T-cell (primary cell): ENCODE measurements around the gene EIF4H. TPM values are rescaled to one million over a fixed set of nuclear protein-coding genes. Genes with fewer than 3 reads are reported as not detected.

Source experiments
- ATAC-seq, 4 experiments: fragments of 200-7000 bp in 3 of 4; fragments of 150-1000 bp in 1 of 4; cut with Tn5 transposase; replicated peaks in 1 of 4; 1 replicate in 3 of 4; 2 replicates in 1 of 4; pipeline ENCODE4 v1.10.0; 2021; ENCODE audit warnings: moderate library complexity in 3 of 4, mild to moderate bottlenecking in 2 of 4, moderate number of reproducible peaks in 1 of 4
- CTCF ChIA-PET, 2 donors: fragments of 300-600 bp; sonication (Branson Sonifier 250); formaldehyde crosslinking; loops; one replicate each; lab custom pipeline; 2022; ENCODE audit warnings: antibody characterized with exemption in 2 of 2; lab: Charles Lee
- POLR2A ChIA-PET, 2 donors: fragments of 300-600 bp; sonication (Branson Sonifier 250); formaldehyde crosslinking; loops; one replicate each; lab custom pipeline; 2022; ENCODE audit warnings: antibody characterized with exemption in 2 of 2; lab: Charles Lee
- DNase-seq, 35 experiments: peaks; one replicate each; pipeline versions ENCODE4 v3.0.0 to v3.0.0-alpha.2; 2013 to 2023
- H3K27ac ChIP-seq: one replicate; pipeline ENCODE4 v1.5.1; 2013; ENCODE audit warnings: low read length
- H3K27me3 ChIP-seq, 2 experiments: replicated peaks in 1 of 2; 1 replicate in 1 of 2; 2 replicates in 1 of 2; pipeline versions ENCODE4 v1.6.1 to v1.7.0; 2013; ENCODE audit warnings: low read length in 1 of 2, mixed read lengths in 1 of 2; ENCODE audit not compliant: control insufficient read depth in 2 of 2, insufficient read depth in 2 of 2; ENCODE audit errors: extremely low read depth in 1 of 2
- H3K36me3 ChIP-seq, 2 donors: 1 replicate in 1 of 2; 2 replicates in 1 of 2; pipeline versions ENCODE4 v1.6.1 to v1.7.0; 2013; ENCODE audit warnings: low read length in 1 of 2; ENCODE audit not compliant: control insufficient read depth in 2 of 2, insufficient read depth in 1 of 2; ENCODE audit errors: extremely low read depth in 1 of 2
- H3K4me1 ChIP-seq, 2 experiments: 1 replicate in 1 of 2; 2 replicates in 1 of 2; pipeline versions ENCODE4 v1.6.1 to v1.7.0; 2013; ENCODE audit warnings: low read length in 2 of 2, mixed read lengths in 1 of 2; ENCODE audit not compliant: insufficient read depth in 2 of 2, control insufficient read depth in 1 of 2; ENCODE audit errors: extremely low read depth in 1 of 2
- H3K4me3 ChIP-seq, 2 donors: 1 replicate in 1 of 2; 2 replicates in 1 of 2; pipeline versions ENCODE4 v1.5.1 to v1.7.0; 2013; ENCODE audit warnings: mild to moderate bottlenecking in 2 of 2, low read length in 1 of 2, moderate library complexity in 1 of 2; ENCODE audit not compliant: control insufficient read depth in 1 of 2; ENCODE audit errors: extremely low read depth in 1 of 2
- H3K9me3 ChIP-seq: 2 replicates; pipeline ENCODE4 v1.7.0; 2013
- H3K27ac Mint-ChIP-seq, 2 donors: one replicate each; pipeline ENCODE4 v1.8.0; 2020 to 2021; ENCODE audit warnings: mild to moderate bottlenecking in 2 of 2, mixed read lengths in 2 of 2
- H3K27me3 Mint-ChIP-seq, 2 donors: one replicate each; pipeline ENCODE4 v1.8.0; 2021 to 2022; ENCODE audit warnings: mixed read lengths in 2 of 2
- H3K36me3 Mint-ChIP-seq: one replicate; pipeline ENCODE4 v1.8.0; 2021; ENCODE audit warnings: mixed read lengths
- H3K4me1 Mint-ChIP-seq, 3 donors: one replicate each; pipeline ENCODE4 v1.8.0; 2020 to 2022; ENCODE audit warnings: mixed read lengths in 3 of 3, mild to moderate bottlenecking in 1 of 3
- H3K4me3 Mint-ChIP-seq, 3 donors: one replicate each; pipeline ENCODE4 v1.8.0; 2020 to 2022; ENCODE audit warnings: mild to moderate bottlenecking in 3 of 3, mixed read lengths in 3 of 3, moderate library complexity in 3 of 3
- H3K9me3 Mint-ChIP-seq, 3 donors: one replicate each; pipeline ENCODE4 v1.8.0; 2020 to 2022; ENCODE audit warnings: mixed read lengths in 3 of 3
- WGBS: methylation state at CpG from one replicate; pipeline ENCODE4 v1.1.5; 2013; ENCODE audit warnings: missing lambda C conversion rate; ENCODE audit not compliant: insufficient coverage; 5-methylcytosine and 5-hydroxymethylcytosine counted together
- total RNA-seq, 35 experiments: library from RNA in 6 of 35; stranded (reverse) in 6 of 35; fragments of 120-200 nt in 1 of 35; gene quantifications; one replicate each; pipeline versions ENCODE4 v1.2.1 to v1.2.4 and lab custom pipeline; 2013 to 2026

Gene EIF4H
- total RNA-seq, 5 donors from 2014 or later (not counting 1 experiment from before 2014, with no cell fraction given), result 174 to 258 (median 186) TPM

- no peaks in the 10 kb centered on the region for H3K9me3 ChIP-seq
- H3K27me3 ChIP-seq, result no peaks in the 10 kb centered on the region
- peak; percentile 50 to 59 (median 55) for ATAC-seq
- H3K9me3 Mint-ChIP-seq, result no peaks in the 10 kb centered on the region
- no peaks in the 10 kb centered on the region for H3K27me3 Mint-ChIP-seq
- POLR2A ChIA-PET, result interaction anchor here in 1 of 2 donors (0.6 kb wide), 1 partner anchor 9 kb away, joined by 4 read pairs; no protein-coding TSS in a partner anchor
- H3K36me3 Mint-ChIP-seq, result peaks cover 34% of the 10 kb centered on the region
- peak overlapping the region; percentile 38 for H3K27ac ChIP-seq
- peak overlapping the region; percentile 45 to 48 for H3K27ac Mint-ChIP-seq
- peak overlapping the region in 2 of 3 donors; percentile 39 to 60 for H3K4me3 Mint-ChIP-seq
- H3K4me1 ChIP-seq, result peaks cover 19 to 70% of the 10 kb centered on the region in 2 experiments
- CTCF ChIA-PET, result interaction anchor here (0.8 to 1.3 kb wide), 6 partner anchors 9 to 23 kb away, joined by 3 to 6 read pairs (median 3); partner anchors contain the start of gene EIF4H (in 1 of the 2)
- peak in 6 of 35 experiments; percentile 9 to 44 (median 14) for DNase-seq
- peaks cover 92 to 97% (median 95%) of the 10 kb centered on the region in 3 donors for H3K4me1 Mint-ChIP-seq
- no peak overlapping the region for H3K4me3 ChIP-seq
- H3K36me3 ChIP-seq, result peaks cover 3 to 39% of the 10 kb centered on the region in 2 donors
- 60% methylated on average over 3 of the region's 7 CpGs for WGBS
These were observed 9.7 kb downstream of the EIF4H start for GRCh38 chr7:74183653-74184450.

GRCh38 chr7:74185016-74185415 lies 10.9 kb downstream of the EIF4H start:
- no peak for DNase-seq
- H3K4me3 Mint-ChIP-seq, result peak overlapping the region in 1 of 3 donors; percentile 60
- peaks cover 40% of the 10 kb centered on the region for H3K36me3 Mint-ChIP-seq
- 92% methylated on average over 2 of the region's 6 CpGs for whole genome bisulfite sequencing
- H3K4me1 Mint-ChIP-seq, result peaks cover 84 to 88% (median 85%) of the 10 kb centered on the region in 3 donors
- no peaks in the 10 kb centered on the region for H3K9me3 ChIP-seq
- no peaks in the 10 kb centered on the region for H3K27me3 Mint-ChIP-seq
- H3K36me3 ChIP-seq, result peaks cover 3 to 46% of the 10 kb centered on the region in 2 donors
- POLR2A ChIA-PET, result interaction anchor here in 1 of 2 donors (0.7 kb wide), 1 partner anchor 14 kb away, joined by 5 read pairs; no protein-coding TSS in a partner anchor
- ATAC-seq, result no peak
- H3K4me3 ChIP-seq, result no peak overlapping the region
- CTCF ChIA-PET, result interaction anchor here in 1 of 2 donors (1.3 kb wide), 1 partner anchor 22 kb away, joined by 3 read pairs; no protein-coding TSS in a partner anchor
- H3K27me3 ChIP-seq, result no peaks in the 10 kb centered on the region
- no peak overlapping the region for H3K27ac ChIP-seq
- no peaks in the 10 kb centered on the region for H3K9me3 Mint-ChIP-seq
- peaks cover 19 to 60% of the 10 kb centered on the region in 2 experiments for H3K4me1 ChIP-seq
- peak overlapping the region; percentile 23 to 45 for H3K27ac Mint-ChIP-seq

GRCh38 chr7:74185636-74186035 lies 11.5 kb downstream of the EIF4H start:
- H3K9me3 ChIP-seq, result no peaks in the 10 kb centered on the region
- DNase-seq, result no peak
- no peak overlapping the region for H3K4me3 ChIP-seq
- CTCF ChIA-PET, result no interaction called here
- peaks cover 46% of the 10 kb centered on the region for H3K36me3 Mint-ChIP-seq
- H3K27ac ChIP-seq, result no peak overlapping the region
- H3K9me3 Mint-ChIP-seq, result no peaks in the 10 kb centered on the region
- H3K27ac Mint-ChIP-seq, result peak overlapping the region; percentile 67 to 71
- POLR2A ChIA-PET, result interaction anchor here in 1 of 2 donors (0.7 kb wide), 1 partner anchor 13 kb away, joined by 5 read pairs; no protein-coding TSS in a partner anchor
- H3K27me3 Mint-ChIP-seq, result no peaks in the 10 kb centered on the region
- peaks cover 7 to 47% of the 10 kb centered on the region in 2 donors for H3K36me3 ChIP-seq
- H3K27me3 ChIP-seq, result no peaks in the 10 kb centered on the region
- WGBS, result no CpG with 5 or more reads among the region's 5 CpGs
- H3K4me3 Mint-ChIP-seq, result peak overlapping the region; percentile 13 to 60 (median 21)
- H3K4me1 ChIP-seq, result peaks cover 19 to 55% of the 10 kb centered on the region in 2 experiments
- peaks cover 78 to 83% (median 79%) of the 10 kb centered on the region in 3 donors for H3K4me1 Mint-ChIP-seq
- ATAC-seq, result no peak

GRCh38 chr7:74187915-74188675 lies 13.9 kb downstream of the EIF4H start:
- Mint-ChIP-seq H3K27me3 (no peaks in the 10 kb centered on the region), H3K4me1 (peaks cover 55 to 58% (median 56%) of the 10 kb centered on the region in 3 donors), H3K27ac (no peak overlapping the region), H3K4me3 (no peak overlapping the region), H3K9me3 (no peaks in the 10 kb centered on the region), H3K36me3 (peaks cover 45% of the 10 kb centered on the region)
- DNase-seq, result no peak
- Histone ChIP-seq H3K27ac (no peak overlapping the region), H3K27me3 (no peaks in the 10 kb centered on the region), H3K9me3 (no peaks in the 10 kb centered on the region), H3K4me1 (peaks cover 13 to 36% of the 10 kb centered on the region in 2 experiments), H3K4me3 (no peak overlapping the region), H3K36me3 (peaks cover 7 to 62% of the 10 kb centered on the region in 2 donors)
- ChIA-PET POLR2A (interaction anchor here in 1 of 2 donors (0.6 kb wide), 2 partner anchors 65 to 80 kb away, joined by 3 read pairs; no protein-coding TSS in a partner anchor), CTCF (no interaction called here)
- 91% methylated on average over 5 of the region's 11 CpGs for WGBS
- ATAC-seq, result no peak

- peaks cover 63% of the 10 kb centered on the region for H3K36me3 Mint-ChIP-seq
- H3K9me3 ChIP-seq, result no peaks in the 10 kb centered on the region
- H3K27ac Mint-ChIP-seq, result no peak overlapping the region
- CTCF ChIA-PET, result interaction anchor here (0.5 to 1.6 kb wide), 5 partner anchors 15 to 215 kb away, joined by 3 to 6 read pairs (median 4); no protein-coding TSS in a partner anchor
- peaks cover 12 to 24% of the 10 kb centered on the region in 2 experiments for H3K4me1 ChIP-seq
- H3K4me3 ChIP-seq, result no peak overlapping the region
- POLR2A ChIA-PET, result interaction anchor here in 1 of 2 donors (1.2 kb wide), 1 partner anchor 12 kb away, joined by 4 read pairs; no protein-coding TSS in a partner anchor
- no peak overlapping the region for H3K4me3 Mint-ChIP-seq
- peaks cover 39 to 47% (median 41%) of the 10 kb centered on the region in 3 donors for H3K4me1 Mint-ChIP-seq
- H3K36me3 ChIP-seq, result peaks cover 17 to 82% of the 10 kb centered on the region in 2 donors
- no peak for DNase-seq
- no peak overlapping the region for H3K27ac ChIP-seq
- no peak for ATAC-seq
- no peaks in the 10 kb centered on the region for H3K27me3 Mint-ChIP-seq
- H3K27me3 ChIP-seq, result no peaks in the 10 kb centered on the region
- no peaks in the 10 kb centered on the region for H3K9me3 Mint-ChIP-seq
- 93% methylated on average over 4 of the region's 7 CpGs for WGBS
These were observed 16.1 kb downstream of the EIF4H start for GRCh38 chr7:74190259-74190658.
